Parietal lobe (tissue), 1 donor: ENCODE data around the gene GSTA1. TPM values are rescaled to one million over a fixed set of nuclear protein-coding genes. Genes with fewer than 3 reads are reported as not detected.

Experiments used
- total RNA-seq: library from RNA; depleted of rRNA; stranded (reverse); fragments of >200 nt; gene quantifications from one replicate; pipeline ENCODE4 v1.2.3, GENCODE V29; 2014

The GSTA1 gene
- total RNA-seq = not detected

DNA sequence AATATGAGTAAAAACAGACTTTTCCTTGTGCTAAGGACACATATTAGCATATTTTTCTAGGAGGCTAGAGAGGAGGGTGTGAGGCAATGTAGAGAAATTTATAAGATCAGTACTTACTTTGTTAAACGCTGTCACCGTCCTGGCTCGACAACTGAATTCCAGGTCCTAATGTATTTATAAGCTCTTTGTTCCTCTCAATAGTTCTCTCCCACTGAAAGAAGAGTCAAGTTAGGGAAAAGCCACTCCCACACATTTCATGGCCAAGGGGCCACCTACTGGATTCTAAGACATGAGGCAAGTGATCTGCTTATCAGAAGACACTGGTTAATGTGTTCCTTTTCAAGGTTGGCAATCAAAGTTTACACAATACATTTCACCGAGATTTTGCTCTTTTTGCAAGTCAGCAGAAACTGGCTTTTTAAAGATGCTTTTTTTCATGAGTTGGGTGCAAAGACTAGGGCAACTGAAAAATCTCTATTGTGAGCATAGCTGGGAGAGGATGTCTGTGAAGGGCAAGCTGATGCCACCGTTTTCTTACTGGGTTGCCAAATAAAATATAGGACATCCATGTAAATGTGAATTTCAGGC is at the start of gene GSTA1:
Gene GSTA1, minus strand, starts transcription at position 149 of the 588 bp plus-strand sequence. CDS start 4,549 bp downstream, outside the sequence.

DNA sequence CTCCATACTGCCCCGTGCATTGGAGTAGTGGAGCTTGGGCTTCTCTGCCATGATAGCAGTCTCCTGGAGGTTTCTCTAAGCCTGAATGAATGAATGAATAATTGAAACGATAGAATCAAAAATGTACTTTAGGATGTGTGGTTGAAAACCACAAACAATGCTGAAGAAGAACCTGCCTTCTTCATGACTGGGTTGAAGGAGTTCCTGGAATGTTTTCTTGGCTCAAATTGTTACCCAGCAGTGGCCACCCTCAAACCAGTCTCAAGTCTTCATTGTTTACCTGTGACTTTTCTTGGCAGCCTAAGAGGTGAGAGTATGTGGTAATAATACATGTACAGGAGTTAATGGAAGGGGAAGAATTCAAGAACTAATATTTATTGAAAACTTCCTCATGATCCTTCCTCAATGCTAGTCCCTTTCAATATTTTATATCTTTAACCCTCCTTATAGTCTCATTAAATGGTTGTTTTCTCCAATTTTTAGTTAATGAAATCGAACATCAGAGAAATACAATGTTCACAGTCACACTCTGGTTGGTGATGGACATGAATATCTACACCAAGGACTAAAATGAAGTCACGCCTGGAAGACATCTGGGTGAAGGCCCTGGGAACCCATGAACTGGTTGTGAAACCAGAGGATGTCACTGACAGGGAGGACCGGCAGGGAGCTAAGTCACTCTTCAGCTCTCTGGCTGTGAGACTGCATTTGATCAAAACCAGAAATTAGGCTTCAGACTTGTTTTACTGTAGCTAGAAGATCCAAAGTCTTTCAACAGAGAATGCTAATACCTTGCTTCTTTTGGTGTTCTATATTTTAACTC is 37.4 kb upstream of the GSTA1 start, which contains the start of gene GSTA5:
Gene GSTA5, minus strand, starts transcription at position 51 of the 823 bp plus-strand sequence.

DNA sequence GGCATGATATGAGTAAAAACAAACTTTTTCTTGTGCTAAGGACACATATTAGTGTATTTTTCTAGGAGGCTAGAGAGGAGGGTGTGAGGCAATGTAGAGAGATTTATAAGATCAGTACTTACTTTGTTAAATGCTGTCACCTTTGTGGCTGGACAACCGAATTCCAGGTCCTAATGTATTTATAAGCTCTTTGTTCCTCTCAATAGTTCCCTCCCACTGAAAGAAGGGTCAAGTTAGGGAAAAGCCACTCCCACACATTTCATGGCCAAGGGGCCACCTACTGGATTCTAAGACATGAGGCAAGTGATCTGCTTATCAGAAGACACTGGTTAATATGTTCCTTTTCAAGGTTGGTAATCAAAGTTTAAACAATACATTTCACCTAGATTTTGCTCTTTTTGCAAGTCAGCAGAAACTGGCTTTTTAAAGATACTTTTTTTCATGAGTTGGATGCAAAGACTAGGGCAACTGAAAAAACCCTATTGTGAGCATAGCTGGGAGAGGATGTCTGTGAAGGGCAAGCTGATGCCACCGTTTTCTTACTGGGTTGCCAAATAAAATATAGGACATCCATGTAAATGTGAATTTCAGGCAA is 40.2 kb downstream of the GSTA1 start, which contains the start of gene GSTA2:
Gene GSTA2, minus strand, starts transcription at position 154 of the 595 bp plus-strand sequence. CDS start 5,528 bp downstream, outside the sequence.

Other genes starting within 250 kb of the GSTA1 start
- 2.5 TPM for gene TRAM2, start 226.8 kb downstream of the GSTA1 start, total RNA-seq
- gene TMEM14A, start 132.7 kb downstream of the GSTA1 start, total RNA-seq = 59.5 TPM
- not detected for gene GSTA2, start 40.3 kb downstream of the GSTA1 start, total RNA-seq
- not detected for gene GSTA5, start 37.0 kb upstream of the GSTA1 start, total RNA-seq
- not detected for gene GSTA3, start 105.9 kb upstream of the GSTA1 start, total RNA-seq
- 133 TPM for gene GSTA4, start 191.5 kb upstream of the GSTA1 start, total RNA-seq